ENCODE measurements around the gene THBS3.
A peak's percentile ranks its signal among the peaks of the same experiment; 100 is the strongest.
"Not testable (repeated sequence)": the region's sequence is repeated elsewhere in the genome, so short reads cannot be mapped to it uniquely, and the experiment has no call there.

Gene THBS3

GRCh38 chr1:155228096-155228427 is 20.4 kb upstream of the THBS3 start:
- Histone ChIP-seq H3K9me3 (ENCODE audit: insufficient read depth, low read length) (no peaks in the 10 kb centered on the region), H3K79me2 (ENCODE audit: low read length) (peaks cover 19% of the 10 kb centered on the region), H3K4me1 (ENCODE audit: low read length) (peaks cover 16% of the 10 kb centered on the region), H2AFZ (ENCODE audit: low read depth, low read length) (peak overlapping the region; percentile 52), H3K27ac (ENCODE audit: low read length) (peak overlapping the region; percentile 68), H3K4me3 (ENCODE audit: low read length) (peak overlapping the region; percentile 78), H3K27me3 (ENCODE audit: low read depth, low read length) (no peaks in the 10 kb centered on the region), H3K36me3 (replicated peaks; ENCODE audit: low read depth, low read length) (peaks cover 6% of the 10 kb centered on the region), H3K9ac (ENCODE audit: low read length) (peak overlapping the region; percentile 86), H4K20me1 (ENCODE audit: insufficient read depth, low read length) (no peaks in the 10 kb centered on the region), H3K4me2 (ENCODE audit: low read length) (peak overlapping the region; percentile 94)
- TF ChIP-seq CTCF (IDR thresholded peaks at IDR 0.05; ENCODE audit: low read depth, low read length), result no peak
- TF ChIP-seq EZH2phosphoT487 (IDR thresholded peaks at IDR 0.05; ENCODE audit: low read depth), result no peak

GRCh38 chr1:155227261-155228095 is 19.8 kb upstream of the THBS3 start:
- Histone ChIP-seq H3K4me3 (ENCODE audit: low read length) (peak overlapping the region; percentile 85), H3K27ac (ENCODE audit: low read length) (peak overlapping the region; percentile 77), H3K4me1 (ENCODE audit: low read length) (peaks cover 16% of the 10 kb centered on the region), H3K27me3 (ENCODE audit: low read depth, low read length) (no peaks in the 10 kb centered on the region), H3K4me2 (ENCODE audit: low read length) (peak overlapping the region; percentile 94), H2AFZ (ENCODE audit: low read depth, low read length) (peak overlapping the region; percentile 52), H3K9ac (ENCODE audit: low read length) (peak overlapping the region; percentile 95), H3K36me3 (replicated peaks; ENCODE audit: low read depth, low read length) (peaks cover 6% of the 10 kb centered on the region), H3K79me2 (ENCODE audit: low read length) (peaks cover 19% of the 10 kb centered on the region), H3K9me3 (ENCODE audit: insufficient read depth, low read length) (no peaks in the 10 kb centered on the region), H4K20me1 (ENCODE audit: insufficient read depth, low read length) (no peaks in the 10 kb centered on the region)
- TF ChIP-seq EZH2phosphoT487 (IDR thresholded peaks at IDR 0.05; ENCODE audit: low read depth) (no peak), CTCF (IDR thresholded peaks at IDR 0.05; ENCODE audit: low read depth, low read length) (no peak)

- TF ChIP-seq EZH2phosphoT487 (IDR thresholded peaks at IDR 0.05; ENCODE audit: low read depth) (no peak), CTCF (IDR thresholded peaks at IDR 0.05; ENCODE audit: low read depth, low read length) (0 out of 2 replicates have a peak, but pooled peaks have one; percentile 31)
- H3K4me3 ChIP-seq (ENCODE audit: low read length), result peak overlapping the region; percentile 85
- H3K27ac ChIP-seq (ENCODE audit: low read length), result peak overlapping the region; percentile 77
- H3K9ac ChIP-seq (ENCODE audit: low read length), result peak overlapping the region; percentile 95
- peaks cover 6% of the 10 kb centered on the region for H3K36me3 ChIP-seq (replicated peaks; ENCODE audit: low read depth, low read length)
- no peaks in the 10 kb centered on the region for H3K9me3 ChIP-seq (ENCODE audit: insufficient read depth, low read length)
- H3K79me2 ChIP-seq (ENCODE audit: low read length), result peaks cover 19% of the 10 kb centered on the region
- H4K20me1 ChIP-seq (ENCODE audit: insufficient read depth, low read length), result no peaks in the 10 kb centered on the region
- peak overlapping the region; percentile 34; the same call in 1 of the 2 replicates for H2AFZ ChIP-seq (ENCODE audit: low read depth, low read length)
- peaks cover 16% of the 10 kb centered on the region for H3K4me1 ChIP-seq (ENCODE audit: low read length)
- H3K27me3 ChIP-seq (ENCODE audit: low read depth, low read length), result no peaks in the 10 kb centered on the region
- H3K4me2 ChIP-seq (ENCODE audit: low read length), result peak overlapping the region; percentile 83
These were observed 19.2 kb upstream of the THBS3 start for GRCh38 chr1:155226910-155227260.

GRCh38 chr1:155226188-155226909 is 18.7 kb upstream of the THBS3 start:
- Histone ChIP-seq H3K4me2 (ENCODE audit: low read length) (peak overlapping the region; percentile 83), H3K27me3 (ENCODE audit: low read depth, low read length) (no peaks in the 10 kb centered on the region), H3K4me1 (ENCODE audit: low read length) (peaks cover 16% of the 10 kb centered on the region), H3K9ac (ENCODE audit: low read length) (peak overlapping the region; percentile 95), H3K4me3 (ENCODE audit: low read length) (peak overlapping the region; percentile 85), H3K27ac (ENCODE audit: low read length) (peak overlapping the region; percentile 77), H3K79me2 (ENCODE audit: low read length) (peaks cover 19% of the 10 kb centered on the region), H2AFZ (ENCODE audit: low read depth, low read length) (peak overlapping the region; percentile 34; the same call in 1 of the 2 replicates), H3K36me3 (replicated peaks; ENCODE audit: low read depth, low read length) (peaks cover 6% of the 10 kb centered on the region), H3K9me3 (ENCODE audit: insufficient read depth, low read length) (no peaks in the 10 kb centered on the region), H4K20me1 (ENCODE audit: insufficient read depth, low read length) (no peaks in the 10 kb centered on the region)
- TF ChIP-seq CTCF (IDR thresholded peaks at IDR 0.05; ENCODE audit: low read depth, low read length) (peak; percentile 90), EZH2phosphoT487 (IDR thresholded peaks at IDR 0.05; ENCODE audit: low read depth) (no peak)

- H3K4me1 ChIP-seq (ENCODE audit: low read length), result peaks cover 16% of the 10 kb centered on the region
- not testable (repeated sequence) for H3K27ac ChIP-seq (ENCODE audit: low read length)
These were observed 17.7 kb upstream of the THBS3 start for GRCh38 chr1:155225404-155225759.

More at GRCh38 chr1:155225404-155225759, 17.7 kb upstream of the THBS3 start:
- Histone ChIP-seq H3K4me2 (ENCODE audit: low read length) (peak overlapping the region; percentile 83; the same call in 1 of the 2 replicates), H3K79me2 (ENCODE audit: low read length) (peaks cover 19% of the 10 kb centered on the region)
- H3K4me3 ChIP-seq (ENCODE audit: low read length); H4K20me1 ChIP-seq (ENCODE audit: insufficient read depth, low read length); H2AFZ ChIP-seq (ENCODE audit: low read depth, low read length); H3K27me3 ChIP-seq (ENCODE audit: low read depth, low read length); H3K36me3 ChIP-seq (replicated peaks; ENCODE audit: low read depth, low read length); H3K9me3 ChIP-seq (ENCODE audit: insufficient read depth, low read length); H3K9ac ChIP-seq (ENCODE audit: low read length): not testable (repeated sequence)

Measured in OCI-LY3 (cell line).